ENCODE measurements around the gene SCNN1G.

DNA sequence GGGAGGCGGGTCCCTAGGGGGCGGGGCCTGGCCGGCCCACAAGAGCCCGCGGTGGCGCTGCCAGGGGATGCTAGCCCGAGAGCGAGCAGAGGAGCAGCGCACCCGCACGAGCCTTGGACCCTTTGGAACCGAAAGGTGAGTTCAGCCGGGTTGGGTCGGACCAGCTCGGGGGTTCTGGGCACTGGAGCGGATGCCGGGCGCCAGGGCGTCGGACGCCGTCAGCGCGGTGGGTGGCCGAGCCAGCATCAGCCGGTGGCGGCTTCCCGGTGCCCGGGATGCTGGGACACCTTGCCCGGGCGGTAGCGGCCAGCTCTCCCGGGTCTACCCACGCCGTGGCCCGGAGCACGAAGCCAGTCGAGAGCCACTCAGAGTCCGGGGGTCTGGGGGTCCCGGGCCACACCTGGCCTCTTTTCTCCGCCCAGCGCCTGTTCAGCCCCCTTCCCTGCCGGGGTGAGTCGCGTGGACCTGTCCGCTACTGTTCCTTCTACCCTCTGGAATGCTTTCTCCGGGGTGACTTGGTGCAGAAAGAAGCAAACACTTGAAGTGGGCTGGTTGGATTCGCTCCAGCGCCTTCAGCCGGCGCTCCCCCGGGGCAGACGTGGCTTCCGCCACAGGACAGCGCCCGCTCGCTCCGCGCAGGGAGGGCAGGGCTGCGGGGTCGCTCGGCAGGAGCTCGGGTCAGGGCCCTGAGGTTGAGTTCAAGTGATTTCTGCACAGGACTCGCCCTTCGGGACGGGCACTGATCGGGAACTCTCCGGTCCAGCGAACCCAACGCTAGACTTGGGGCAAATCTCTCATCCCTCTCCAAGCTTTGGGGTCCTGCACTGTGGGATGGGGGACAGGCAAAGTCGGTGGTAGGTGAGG lies at the start of gene SCNN1G:
- TF ChIP-seq POLR2A (IDR thresholded peaks at IDR 0.05; ENCODE audit: low read depth, low read length): no peak
- TF ChIP-seq, protein P1, sequence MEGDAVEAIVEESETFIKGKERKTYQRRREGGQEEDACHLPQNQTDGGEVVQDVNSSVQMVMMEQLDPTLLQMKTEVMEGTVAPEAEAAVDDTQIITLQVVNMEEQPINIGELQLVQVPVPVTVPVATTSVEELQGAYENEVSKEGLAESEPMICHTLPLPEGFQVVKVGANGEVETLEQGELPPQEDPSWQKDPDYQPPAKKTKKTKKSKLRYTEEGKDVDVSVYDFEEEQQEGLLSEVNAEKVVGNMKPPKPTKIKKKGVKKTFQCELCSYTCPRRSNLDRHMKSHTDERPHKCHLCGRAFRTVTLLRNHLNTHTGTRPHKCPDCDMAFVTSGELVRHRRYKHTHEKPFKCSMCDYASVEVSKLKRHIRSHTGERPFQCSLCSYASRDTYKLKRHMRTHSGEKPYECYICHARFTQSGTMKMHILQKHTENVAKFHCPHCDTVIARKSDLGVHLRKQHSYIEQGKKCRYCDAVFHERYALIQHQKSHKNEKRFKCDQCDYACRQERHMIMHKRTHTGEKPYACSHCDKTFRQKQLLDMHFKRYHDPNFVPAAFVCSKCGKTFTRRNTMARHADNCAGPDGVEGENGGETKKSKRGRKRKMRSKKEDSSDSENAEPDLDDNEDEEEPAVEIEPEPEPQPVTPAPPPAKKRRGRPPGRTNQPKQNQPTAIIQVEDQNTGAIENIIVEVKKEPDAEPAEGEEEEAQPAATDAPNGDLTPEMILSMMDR (conservative IDR thresholded peaks at IDR 0.05; ENCODE audit: low read depth, low read length): no peak
- TF ChIP-seq RCOR1 (IDR thresholded peaks at IDR 0.05; ENCODE audit: insufficient replicate concordance, low read length): no peak
- no peak for TF ChIP-seq MAFK (IDR thresholded peaks at IDR 0.05; ENCODE audit: low read depth, low read length)
- no peak for TF ChIP-seq CEBPB (IDR thresholded peaks at IDR 0.05; ENCODE audit: low read depth, low read length)
- no peak for TF ChIP-seq MAZ (IDR thresholded peaks at IDR 0.05; ENCODE audit: borderline replicate concordance, low read depth, low read length)
- TF ChIP-seq, protein P2, sequence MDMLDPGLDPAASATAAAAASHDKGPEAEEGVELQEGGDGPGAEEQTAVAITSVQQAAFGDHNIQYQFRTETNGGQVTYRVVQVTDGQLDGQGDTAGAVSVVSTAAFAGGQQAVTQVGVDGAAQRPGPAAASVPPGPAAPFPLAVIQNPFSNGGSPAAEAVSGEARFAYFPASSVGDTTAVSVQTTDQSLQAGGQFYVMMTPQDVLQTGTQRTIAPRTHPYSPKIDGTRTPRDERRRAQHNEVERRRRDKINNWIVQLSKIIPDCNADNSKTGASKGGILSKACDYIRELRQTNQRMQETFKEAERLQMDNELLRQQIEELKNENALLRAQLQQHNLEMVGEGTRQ (IDR thresholded peaks at IDR 0.05; ENCODE audit: low read depth, low read length): no peak
- no peak for TF ChIP-seq SMC3 (IDR thresholded peaks at IDR 0.05; ENCODE audit: low read depth, low read length)
- TF ChIP-seq RAD21 (IDR thresholded peaks at IDR 0.05; ENCODE audit: low read length): no peak

Data from IMR-90 (cell line).